Loucy (cell line): ENCODE measurements around the gene GRHL3.
A peak's percentile ranks its signal among the peaks of the same experiment; 100 is the strongest.

ENCODE experiments used
- H2AFZ ChIP-seq: fragments of 200-600 bp; sonication (generic); 2 replicates; pipeline ENCODE4 v1.6.0; 2016; ENCODE audit warnings: antibody characterized with exemption, mild to moderate bottlenecking, low read length, moderate library complexity
- H3F3A ChIP-seq: fragments of 200-600 bp; 2 replicates; pipeline ENCODE4 v1.6.0; 2016; ENCODE audit warnings: antibody characterized with exemption, low read depth, mild to moderate bottlenecking
- H3K27me3 ChIP-seq: fragments of 200-600 bp; sonication (generic); 2 replicates; pipeline ENCODE4 v1.6.1; 2014; ENCODE audit warnings: low read length, mild to moderate bottlenecking; ENCODE audit not compliant: insufficient read depth, poor library complexity, severe bottlenecking
- H3K36me3 ChIP-seq: fragments of 200-600 bp; sonication (generic); 2 replicates; pipeline ENCODE4 v1.6.1; 2016; ENCODE audit warnings: low read length; ENCODE audit not compliant: insufficient read depth
- H3K4me1 ChIP-seq: fragments of 200-600 bp; sonication (generic); 2 replicates; pipeline ENCODE4 v1.5.1; 2014; ENCODE audit warnings: low read length, mild to moderate bottlenecking; ENCODE audit not compliant: insufficient read depth, poor library complexity, severe bottlenecking
- H3K4me2 ChIP-seq: fragments of 200-600 bp; sonication (generic); 2 replicates; pipeline ENCODE4 v1.6.0; 2014; ENCODE audit warnings: antibody characterized with exemption, low read length, low read depth, mild to moderate bottlenecking; ENCODE audit not compliant: poor library complexity, severe bottlenecking
- H3K4me3 ChIP-seq: fragments of 200-600 bp; sonication (generic); 2 replicates; pipeline ENCODE4 v1.5.1; 2014; ENCODE audit warnings: low read length, mild to moderate bottlenecking, mixed read lengths; ENCODE audit not compliant: poor library complexity, severe bottlenecking
- H3K79me2 ChIP-seq: fragments of 200-600 bp; sonication (generic); 2 replicates; pipeline ENCODE4 v1.6.1; 2014; ENCODE audit warnings: low read length; ENCODE audit not compliant: insufficient read depth
- H3K9ac ChIP-seq: fragments of 200-600 bp; sonication (generic); 2 replicates; pipeline ENCODE4 v1.6.0; 2014; ENCODE audit warnings: mild to moderate bottlenecking, low read depth, low read length, moderate library complexity; ENCODE audit not compliant: poor library complexity, severe bottlenecking
- H3K9me2 ChIP-seq: fragments of 200-600 bp; sonication (generic); replicated peaks from 2 replicates; pipeline ENCODE4 v1.6.1; 2016; ENCODE audit warnings: low read depth, low read length, mixed read lengths
- H3K9me3 ChIP-seq: fragments of 200-600 bp; sonication (generic); 2 replicates; pipeline ENCODE4 v1.6.1; 2014; ENCODE audit warnings: mild to moderate bottlenecking, antibody characterized with exemption, low read length, low read depth; ENCODE audit not compliant: insufficient read depth
- H4K20me1 ChIP-seq: fragments of 200-600 bp; sonication (generic); 2 replicates; pipeline ENCODE4 v1.6.0; 2014; ENCODE audit warnings: antibody characterized with exemption, low read length, mild to moderate bottlenecking; ENCODE audit not compliant: insufficient read depth, poor library complexity, severe bottlenecking
- EZH2phosphoT487 ChIP-seq: fragments of 200-600 bp; IDR thresholded peaks from 2 replicates; pipeline ENCODE4 v1.6.1; 2018; ENCODE audit warnings: antibody characterized with exemption, mild to moderate bottlenecking, moderate library complexity, borderline replicate concordance
- TF ChIP-seq, protein P1 (sequence below): fragments of 200-600 bp; sonication (generic); conservative IDR thresholded peaks from 2 replicates; pipeline ENCODE4 v1.5.1; 2014; ENCODE audit warnings: mild to moderate bottlenecking, antibody characterized with exemption, low read length

The GRHL3 gene

DNA sequence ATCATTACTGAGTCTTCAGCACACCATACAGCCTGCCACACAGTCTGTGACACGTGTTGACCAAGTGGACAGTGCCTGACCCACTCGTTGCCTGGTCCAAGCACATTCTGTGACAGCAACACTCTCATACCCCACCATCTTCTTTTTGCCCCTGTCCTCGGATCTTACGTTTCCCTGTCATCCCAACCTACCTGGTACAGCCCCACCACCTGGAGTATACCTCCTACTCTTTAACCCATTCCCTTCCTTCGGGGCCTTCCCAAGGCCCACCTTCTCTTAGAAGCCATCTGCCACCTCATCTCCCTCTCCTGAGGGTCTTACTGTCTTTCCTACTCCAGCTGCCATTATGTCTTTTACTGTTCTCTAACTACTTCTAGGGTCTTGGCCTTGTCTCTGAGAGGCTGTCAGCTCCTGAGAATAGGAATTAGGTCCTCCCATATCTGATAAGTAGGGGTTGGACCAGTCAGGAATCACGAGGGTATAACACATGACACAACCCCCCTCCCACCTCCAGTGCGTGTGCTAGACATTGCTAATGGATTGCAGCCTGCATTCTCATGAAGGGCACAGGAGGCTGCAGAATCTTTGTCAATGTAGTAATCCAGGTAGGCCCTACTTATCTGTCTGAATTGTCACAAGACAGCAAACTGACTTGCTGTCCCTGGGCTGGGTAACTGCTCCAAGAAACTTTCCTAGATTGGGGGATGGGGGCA, 13.0 kb downstream of the GRHL3 start:
- Histone ChIP-seq H3K4me3 (no peak overlapping the region), H4K20me1 (no peaks in the 10 kb centered on the region), H3K4me2 (no peak overlapping the region), H2AFZ (no peak overlapping the region), H3K9me3 (no peaks in the 10 kb centered on the region), H3K36me3 (no peaks in the 10 kb centered on the region), H3K4me1 (peaks cover 29% of the 10 kb centered on the region), H3K79me2 (no peaks in the 10 kb centered on the region), H3K9ac (no peak overlapping the region), H3K27me3 (no peaks in the 10 kb centered on the region), H3K9me2 (no peaks in the 10 kb centered on the region), H3F3A (no peaks in the 10 kb centered on the region)
- TF ChIP-seq, protein P1, sequence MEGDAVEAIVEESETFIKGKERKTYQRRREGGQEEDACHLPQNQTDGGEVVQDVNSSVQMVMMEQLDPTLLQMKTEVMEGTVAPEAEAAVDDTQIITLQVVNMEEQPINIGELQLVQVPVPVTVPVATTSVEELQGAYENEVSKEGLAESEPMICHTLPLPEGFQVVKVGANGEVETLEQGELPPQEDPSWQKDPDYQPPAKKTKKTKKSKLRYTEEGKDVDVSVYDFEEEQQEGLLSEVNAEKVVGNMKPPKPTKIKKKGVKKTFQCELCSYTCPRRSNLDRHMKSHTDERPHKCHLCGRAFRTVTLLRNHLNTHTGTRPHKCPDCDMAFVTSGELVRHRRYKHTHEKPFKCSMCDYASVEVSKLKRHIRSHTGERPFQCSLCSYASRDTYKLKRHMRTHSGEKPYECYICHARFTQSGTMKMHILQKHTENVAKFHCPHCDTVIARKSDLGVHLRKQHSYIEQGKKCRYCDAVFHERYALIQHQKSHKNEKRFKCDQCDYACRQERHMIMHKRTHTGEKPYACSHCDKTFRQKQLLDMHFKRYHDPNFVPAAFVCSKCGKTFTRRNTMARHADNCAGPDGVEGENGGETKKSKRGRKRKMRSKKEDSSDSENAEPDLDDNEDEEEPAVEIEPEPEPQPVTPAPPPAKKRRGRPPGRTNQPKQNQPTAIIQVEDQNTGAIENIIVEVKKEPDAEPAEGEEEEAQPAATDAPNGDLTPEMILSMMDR = no peak
- no peak for TF ChIP-seq EZH2phosphoT487

DNA sequence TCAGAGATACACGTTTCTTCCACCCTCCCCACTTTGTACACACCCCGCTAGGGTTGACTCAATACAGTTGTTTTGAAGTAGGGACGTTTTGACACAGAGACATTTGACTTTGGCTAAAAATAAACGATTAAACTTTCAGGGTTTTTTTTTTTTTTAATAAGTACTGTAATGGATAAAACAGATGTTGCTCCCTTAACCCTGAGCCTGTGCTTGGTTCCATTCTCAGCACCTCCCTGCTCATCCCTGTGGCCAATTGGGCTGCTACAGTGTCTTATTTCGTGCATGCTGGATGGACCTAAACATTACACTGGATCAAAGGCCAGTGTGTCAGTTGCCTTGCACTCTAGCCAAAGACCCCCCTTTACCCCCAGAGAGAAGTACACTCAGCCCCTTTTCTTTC, 16.9 kb downstream of the GRHL3 start:
- Histone ChIP-seq H3K79me2 (no peaks in the 10 kb centered on the region), H3K9ac (no peak overlapping the region), H2AFZ (no peak overlapping the region), H3K4me2 (no peak overlapping the region), H3K4me1 (peaks cover 28% of the 10 kb centered on the region), H3K4me3 (no peak overlapping the region), H3K9me2 (no peaks in the 10 kb centered on the region), H3K27me3 (no peaks in the 10 kb centered on the region), H3F3A (no peaks in the 10 kb centered on the region), H3K9me3 (no peaks in the 10 kb centered on the region), H3K36me3 (no peaks in the 10 kb centered on the region), H4K20me1 (no peaks in the 10 kb centered on the region)
- TF ChIP-seq, protein P1 = no peak
- TF ChIP-seq EZH2phosphoT487 = no peak

DNA sequence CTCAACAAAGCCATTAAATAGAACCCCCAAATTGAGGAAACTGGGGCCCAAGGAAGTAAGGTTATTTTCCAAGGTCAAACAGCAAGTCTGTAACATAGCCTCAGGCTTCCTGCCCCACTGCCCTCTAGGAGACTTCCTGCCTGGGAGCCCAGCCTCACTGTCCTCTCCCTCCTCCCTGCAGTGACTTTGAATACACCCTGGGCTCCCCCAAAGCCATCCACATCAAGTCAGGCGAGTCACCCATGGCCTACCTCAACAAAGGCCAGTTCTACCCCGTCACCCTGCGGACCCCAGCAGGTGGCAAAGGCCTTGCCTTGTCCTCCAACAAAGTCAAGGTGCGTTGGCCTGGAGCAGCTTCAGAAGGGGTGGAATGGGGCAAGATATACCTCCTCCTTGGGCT, 18.3 kb downstream of the GRHL3 start:
- TF ChIP-seq EZH2phosphoT487 = no peak
- TF ChIP-seq, protein P1 = no peak
- Histone ChIP-seq H3K79me2 (no peaks in the 10 kb centered on the region), H4K20me1 (no peaks in the 10 kb centered on the region), H3K27me3 (no peaks in the 10 kb centered on the region), H3F3A (no peaks in the 10 kb centered on the region), H2AFZ (0 out of 2 replicates have a peak overlapping the region, but pooled peaks have one; percentile 19), H3K9me2 (no peaks in the 10 kb centered on the region), H3K9ac (peak overlapping the region; percentile 20), H3K36me3 (no peaks in the 10 kb centered on the region), H3K4me1 (peaks cover 35% of the 10 kb centered on the region), H3K4me2 (peak overlapping the region; percentile 46), H3K9me3 (no peaks in the 10 kb centered on the region), H3K4me3 (no peak overlapping the region)
